Smooth muscle cell (in vitro differentiated cells): ENCODE measurements around the gene TRPC6. TPM values are rescaled to one million over a fixed set of nuclear protein-coding genes. Genes with fewer than 3 reads are reported as not detected.
"Not testable (repeated sequence)": the region's sequence is repeated elsewhere in the genome, so short reads cannot be mapped to it uniquely, and the experiment has no call there.

Source experiments
- DNase-seq: peaks from one replicate; lab custom pipeline; 2025; ENCODE audit not compliant: unreplicated experiment; lab: John Stamatoyannopoulos, UW
- H2AFZ ChIP-seq: fragments of 200-600 bp; sonication (generic); 2 replicates; pipeline ENCODE4 v1.6.0; 2016; ENCODE audit warnings: antibody characterized with exemption, low read depth, mild to moderate bottlenecking
- H3F3A ChIP-seq: fragments of 200-600 bp; sonication (generic); 2 replicates; pipeline ENCODE4 v1.6.0; 2017; ENCODE audit warnings: antibody characterized with exemption, low read depth
- H3K27ac ChIP-seq: fragments of 200-600 bp; sonication (generic); 2 replicates; pipeline ENCODE4 v1.5.1; 2016; ENCODE audit warnings: low read depth, mild to moderate bottlenecking
- H3K27me3 ChIP-seq: fragments of 200-600 bp; sonication (generic); 2 replicates; pipeline ENCODE4 v1.6.1; 2016; ENCODE audit warnings: low read depth, mild to moderate bottlenecking
- H3K36me3 ChIP-seq: fragments of 200-600 bp; sonication (generic); 2 replicates; pipeline ENCODE4 v1.5.1; 2016; ENCODE audit warnings: low read depth
- H3K4me1 ChIP-seq: fragments of 200-600 bp; sonication (generic); 2 replicates; pipeline ENCODE4 v1.5.1; 2016; ENCODE audit warnings: low read depth
- H3K4me2 ChIP-seq: fragments of 200-600 bp; sonication (generic); 2 replicates; pipeline ENCODE4 v1.6.0; 2016; ENCODE audit warnings: mild to moderate bottlenecking
- H3K4me3 ChIP-seq: fragments of 200-600 bp; sonication (generic); 2 replicates; pipeline ENCODE4 v1.5.1; 2016; ENCODE audit warnings: mild to moderate bottlenecking
- H3K79me2 ChIP-seq: fragments of 200-600 bp; sonication (generic); 2 replicates; pipeline ENCODE4 v1.6.0; 2016; ENCODE audit warnings: low read depth, mild to moderate bottlenecking
- H3K9ac ChIP-seq: fragments of 200-600 bp; sonication (generic); 2 replicates; pipeline ENCODE4 v1.6.0; 2016; ENCODE audit warnings: low read depth
- H3K9me3 ChIP-seq: fragments of 200-600 bp; sonication (generic); replicated peaks from 2 replicates; pipeline ENCODE4 v1.5.1; 2016; ENCODE audit warnings: low read depth
- H4K20me1 ChIP-seq: fragments of 200-600 bp; sonication (generic); 2 replicates; pipeline ENCODE4 v1.6.0; 2016; ENCODE audit warnings: low read depth
- CTCF ChIP-seq: fragments of 200-600 bp; sonication (generic); IDR thresholded peaks from 2 replicates; pipeline ENCODE4 v1.5.1; 2017; ENCODE audit warnings: borderline replicate concordance, mild to moderate bottlenecking, antibody characterized with exemption; ENCODE audit not compliant: insufficient read depth, poor library complexity, severe bottlenecking
- WGBS: methylation state at CpG from one replicate; pipeline ENCODE4 v1.1.7; 2016; ENCODE audit warnings: low lambda C conversion rate; 5-methylcytosine and 5-hydroxymethylcytosine counted together
- polyA plus RNA-seq: library from polyadenylated mRNA; unstranded; fragments of >200 nt; fragmentation: Nextera tagmentation; extraction: Ambion mirVana; gene quantifications from 2 replicates; pipeline ENCODE4 v1.2.1, GENCODE V29; 2016
- total RNA-seq: library from RNA; depleted of rRNA; stranded (reverse); fragments of >200 nt; gene quantifications from 2 replicates; pipeline ENCODE4 v1.2.3, GENCODE V29; 2014

Gene TRPC6
- total and polyA plus RNA-seq, 2 experiments from 2014 or later: 0.18 TPM; not detected in 1

GRCh38 chr11:101441747-101442146 lies 142.1 kb downstream of the TRPC6 start:
- H3K4me2 ChIP-seq: no peak overlapping the region
- no peaks in the 10 kb centered on the region for H3K27me3 ChIP-seq
- H3K9ac ChIP-seq: no peak overlapping the region
- H3K36me3 ChIP-seq: no peaks in the 10 kb centered on the region
- no peak for TF ChIP-seq CTCF
- no peak overlapping the region for H2AFZ ChIP-seq
- H3K4me1 ChIP-seq: peaks cover 13% of the 10 kb centered on the region
- no peak for DNase-seq
- no peak overlapping the region for H3K4me3 ChIP-seq
- H3K79me2 ChIP-seq: no peaks in the 10 kb centered on the region
- no peaks in the 10 kb centered on the region for H4K20me1 ChIP-seq
- 88% methylated on average over 1 of the region's 1 CpG for WGBS
- H3K27ac ChIP-seq: peak overlapping the region; percentile 65
- no peaks in the 10 kb centered on the region for H3K9me3 ChIP-seq
- no peaks in the 10 kb centered on the region for H3F3A ChIP-seq

- no peak for TF ChIP-seq CTCF
- Histone ChIP-seq H3F3A (no peaks in the 10 kb centered on the region), H3K4me2 (no peak overlapping the region), H4K20me1 (no peaks in the 10 kb centered on the region), H3K36me3 (no peaks in the 10 kb centered on the region), H2AFZ (no peak overlapping the region), H3K4me1 (no peaks in the 10 kb centered on the region), H3K79me2 (no peaks in the 10 kb centered on the region), H3K27me3 (no peaks in the 10 kb centered on the region), H3K27ac (no peak overlapping the region), H3K9me3 (no peaks in the 10 kb centered on the region), H3K4me3 (no peak overlapping the region), H3K9ac (no peak overlapping the region)
- 94% methylated on average over 5 of the region's 5 CpGs for WGBS
- no peak for DNase-seq
These were observed 144.3 kb downstream of the TRPC6 start for GRCh38 chr11:101439488-101439887.

- H3K4me3 ChIP-seq, H3K9me3 ChIP-seq, H3F3A ChIP-seq, DNase-seq, H3K36me3 ChIP-seq, H3K27me3 ChIP-seq, H3K4me2 ChIP-seq, H4K20me1 ChIP-seq, H3K9ac ChIP-seq, H2AFZ ChIP-seq, H3K27ac ChIP-seq, H3K4me1 ChIP-seq, H3K79me2 ChIP-seq: not testable (repeated sequence)
- 95% methylated on average over 2 of the region's 2 CpGs for WGBS
These were observed 145.1 kb downstream of the TRPC6 start for GRCh38 chr11:101438708-101439107.

GRCh38 chr11:101438126-101438525 lies 145.7 kb downstream of the TRPC6 start:
- H3K36me3 ChIP-seq: no peaks in the 10 kb centered on the region
- H4K20me1 ChIP-seq: no peaks in the 10 kb centered on the region
- H3K4me1 ChIP-seq: no peaks in the 10 kb centered on the region
- 83% methylated on average over 1 of the region's 1 CpG for WGBS
- no peak for DNase-seq
- H3K4me2 ChIP-seq: no peak overlapping the region
- no peak overlapping the region for H3K9ac ChIP-seq
- H3K27me3 ChIP-seq: no peaks in the 10 kb centered on the region
- H3K9me3 ChIP-seq: no peaks in the 10 kb centered on the region
- no peaks in the 10 kb centered on the region for H3F3A ChIP-seq
- no peak for TF ChIP-seq CTCF
- no peak overlapping the region for H3K27ac ChIP-seq
- no peak overlapping the region for H2AFZ ChIP-seq
- no peaks in the 10 kb centered on the region for H3K79me2 ChIP-seq
- H3K4me3 ChIP-seq: no peak overlapping the region
